Measurements from ENCODE around the gene CIBAR2. TPM values are rescaled to one million over a fixed set of nuclear protein-coding genes. Genes with fewer than 3 reads are reported as not detected.
A peak's percentile ranks its signal among the peaks of the same experiment; 100 is the strongest.

Gene CIBAR2
- total RNA-seq, 2 experiments from 2014 or later: not detected

- Histone ChIP-seq H3K36me3 (ENCODE audit: insufficient read depth, low read length) (no peaks in the 10 kb centered on the region), H3K27ac (ENCODE audit: low read depth in 1 of 2, low read length in 2 of 2) (no peak overlapping the region), H3K4me3 (ENCODE audit: low read length) (peak overlapping the region; percentile 5), H3K27me3 (ENCODE audit: control insufficient read depth in 1 of 2, insufficient read depth in 2 of 2, low read length in 2 of 2) (peaks cover 20 to 33% of the 10 kb centered on the region in 2 experiments), H3K9me3 (ENCODE audit: control insufficient read depth in 1 of 2, insufficient read depth in 1 of 2, low read length in 2 of 2) (peaks cover 0 to 12% of the 10 kb centered on the region in 2 experiments), H3K4me1 (ENCODE audit: insufficient read depth, low read length) (peaks cover 23% of the 10 kb centered on the region)
- DNase-seq (peak in 1 of 14 experiments; percentile 23), ATAC-seq (ENCODE audit: poor library complexity) (no peak)
- Mint-ChIP-seq H3K36me3 (ENCODE audit: low read depth) (no peaks in the 10 kb centered on the region), H3K27me3 (peaks cover 33% of the 10 kb centered on the region), H3K27ac (no peak overlapping the region), H3K4me3 (no peak overlapping the region), H3K4me1 (ENCODE audit: low read depth) (no peaks in the 10 kb centered on the region), H3K9me3 (no peaks in the 10 kb centered on the region)
- intact Hi-C loops (cut with DNase I, micrococcal nuclease): no loop called here
- ChIA-PET POLR2A (no interaction called here), CTCF (no interaction called here)
- TF ChIP-seq CTCF (IDR thresholded peaks at IDR 0.05): no peak
Measured at GRCh38 chr16:85137323-85138072, 25.2 kb upstream of the CIBAR2 start.

DNA sequence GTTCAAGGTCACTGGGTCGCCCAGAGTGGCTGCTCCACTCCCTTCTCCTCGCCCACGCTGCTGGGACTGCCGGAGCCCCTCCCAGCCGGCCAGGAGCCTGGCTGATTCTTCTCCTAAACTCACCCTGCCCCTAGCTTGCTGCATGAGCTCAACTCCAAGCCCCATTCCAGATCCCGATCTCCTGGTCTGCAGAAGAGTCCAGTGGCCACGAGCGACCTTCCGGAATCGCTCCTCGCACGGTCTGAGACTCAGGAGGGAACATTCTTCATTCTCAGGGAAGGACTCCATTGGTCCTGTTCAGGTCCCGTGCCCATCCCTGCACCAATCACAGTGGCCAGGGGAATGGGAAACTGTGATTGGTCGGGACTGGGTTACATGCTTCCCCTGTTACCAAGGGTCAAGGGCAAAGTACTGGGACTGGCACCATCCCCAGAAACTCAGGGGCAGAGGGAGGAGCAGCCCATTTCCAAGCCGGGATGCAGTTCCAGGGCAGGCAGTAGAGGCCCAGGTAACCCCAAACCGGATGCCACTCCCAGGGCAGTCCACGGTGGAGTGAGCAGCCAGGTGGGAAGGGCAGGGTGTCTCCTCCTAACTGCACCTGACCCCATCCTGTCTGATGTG lies 24.5 kb upstream of the CIBAR2 start:
- Histone ChIP-seq H3K36me3 (ENCODE audit: insufficient read depth, low read length) (no peaks in the 10 kb centered on the region), H3K4me1 (ENCODE audit: insufficient read depth, low read length) (peaks cover 23% of the 10 kb centered on the region), H3K4me3 (ENCODE audit: low read length) (peak overlapping the region; percentile 5), H3K9me3 (ENCODE audit: control insufficient read depth in 1 of 2, insufficient read depth in 1 of 2, low read length in 2 of 2) (peaks cover 0 to 12% of the 10 kb centered on the region in 2 experiments), H3K27me3 (ENCODE audit: control insufficient read depth in 1 of 2, insufficient read depth in 2 of 2, low read length in 2 of 2) (peaks cover 17 to 33% of the 10 kb centered on the region in 2 experiments), H3K27ac (ENCODE audit: low read depth in 1 of 2, low read length in 2 of 2) (no peak overlapping the region)
- no peak overlapping the region for H3K27ac Mint-ChIP-seq
- H3K27me3 Mint-ChIP-seq: peaks cover 33% of the 10 kb centered on the region
- H3K4me1 Mint-ChIP-seq (ENCODE audit: low read depth): no peaks in the 10 kb centered on the region
- TF ChIP-seq CTCF (IDR thresholded peaks at IDR 0.05): no peak
- intact Hi-C loops (cut with DNase I, micrococcal nuclease): no loop called here
- no peak overlapping the region for H3K4me3 Mint-ChIP-seq
- no peaks in the 10 kb centered on the region for H3K36me3 Mint-ChIP-seq (ENCODE audit: low read depth)
- DNase-seq (no peak), ATAC-seq (ENCODE audit: poor library complexity) (no peak)
- ChIA-PET POLR2A (no interaction called here), CTCF (no interaction called here)
- H3K9me3 Mint-ChIP-seq: no peaks in the 10 kb centered on the region

GRCh38 chr16:85136213-85136701 lies 24.0 kb upstream of the CIBAR2 start:
- intact Hi-C loops (cut with DNase I, micrococcal nuclease): no loop called here
- Histone ChIP-seq H3K9me3 (ENCODE audit: control insufficient read depth in 1 of 2, insufficient read depth in 1 of 2, low read length in 2 of 2) (peaks cover 0 to 12% of the 10 kb centered on the region in 2 experiments), H3K4me3 (ENCODE audit: low read length) (no peak overlapping the region), H3K27me3 (ENCODE audit: control insufficient read depth in 1 of 2, insufficient read depth in 2 of 2, low read length in 2 of 2) (peaks cover 17 to 33% of the 10 kb centered on the region in 2 experiments), H3K36me3 (ENCODE audit: insufficient read depth, low read length) (no peaks in the 10 kb centered on the region), H3K27ac (ENCODE audit: low read depth in 1 of 2, low read length in 2 of 2) (no peak overlapping the region), H3K4me1 (ENCODE audit: insufficient read depth, low read length) (peaks cover 23% of the 10 kb centered on the region)
- no peaks in the 10 kb centered on the region for H3K9me3 Mint-ChIP-seq
- POLR2A ChIA-PET: no interaction called here
- no peak for TF ChIP-seq CTCF (IDR thresholded peaks at IDR 0.05)
- no peak overlapping the region for H3K4me3 Mint-ChIP-seq
- DNase-seq (peak in 3 of 14 experiments; percentile 14 to 51 (median 48)), ATAC-seq (ENCODE audit: poor library complexity) (no peak)
- H3K36me3 Mint-ChIP-seq (ENCODE audit: low read depth): no peaks in the 10 kb centered on the region
- CTCF ChIA-PET: no interaction called here
- H3K27me3 Mint-ChIP-seq: peaks cover 33% of the 10 kb centered on the region
- no peaks in the 10 kb centered on the region for H3K4me1 Mint-ChIP-seq (ENCODE audit: low read depth)
- no peak overlapping the region for H3K27ac Mint-ChIP-seq
